Kidney capillary endothelial cell (primary cell): ENCODE data around the gene FBXW12.

ENCODE experiments used
- DNase-seq: peaks from one replicate; pipeline ENCODE4 v3.0.0-alpha.2; 2018; ENCODE audit warnings: low spot score

The FBXW12 gene

GRCh38 chr3:48423241-48423882 is 51.3 kb downstream of the FBXW12 start:
- no peak for DNase-seq

- DNase-seq = no peak
Observed at GRCh38 chr3:48423883-48424695, 52.1 kb downstream of the FBXW12 start.

DNA sequence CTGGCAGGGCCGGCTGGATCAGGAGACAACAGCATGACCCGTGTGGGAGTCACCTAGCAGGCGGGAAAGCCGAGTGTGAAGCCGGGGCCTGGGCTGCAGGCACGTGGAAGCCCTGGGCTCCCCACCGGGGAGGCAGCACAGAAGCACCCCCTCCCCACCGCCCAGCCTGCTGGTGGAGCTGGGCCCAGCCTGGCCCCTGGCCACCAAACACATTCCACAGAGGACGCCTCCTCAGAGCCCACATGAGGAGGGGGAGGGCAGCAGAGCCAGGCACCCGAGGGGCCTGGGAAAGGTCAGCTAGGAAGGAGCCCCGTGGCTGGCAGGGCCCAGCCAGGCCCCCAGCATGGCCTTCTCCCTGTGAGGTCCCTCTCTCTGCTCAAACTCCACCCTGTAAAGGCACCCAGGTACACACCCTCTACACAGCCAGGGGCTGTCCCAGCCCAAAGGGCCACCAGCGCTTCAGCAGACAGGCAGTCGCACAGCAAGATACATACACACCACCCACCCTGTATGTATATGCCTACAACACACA is 53.3 kb downstream of the FBXW12 start:
- DNase-seq = no peak

- DNase-seq = no peak
Observed at GRCh38 chr3:48426401-48426909, 54.4 kb downstream of the FBXW12 start.

DNA sequence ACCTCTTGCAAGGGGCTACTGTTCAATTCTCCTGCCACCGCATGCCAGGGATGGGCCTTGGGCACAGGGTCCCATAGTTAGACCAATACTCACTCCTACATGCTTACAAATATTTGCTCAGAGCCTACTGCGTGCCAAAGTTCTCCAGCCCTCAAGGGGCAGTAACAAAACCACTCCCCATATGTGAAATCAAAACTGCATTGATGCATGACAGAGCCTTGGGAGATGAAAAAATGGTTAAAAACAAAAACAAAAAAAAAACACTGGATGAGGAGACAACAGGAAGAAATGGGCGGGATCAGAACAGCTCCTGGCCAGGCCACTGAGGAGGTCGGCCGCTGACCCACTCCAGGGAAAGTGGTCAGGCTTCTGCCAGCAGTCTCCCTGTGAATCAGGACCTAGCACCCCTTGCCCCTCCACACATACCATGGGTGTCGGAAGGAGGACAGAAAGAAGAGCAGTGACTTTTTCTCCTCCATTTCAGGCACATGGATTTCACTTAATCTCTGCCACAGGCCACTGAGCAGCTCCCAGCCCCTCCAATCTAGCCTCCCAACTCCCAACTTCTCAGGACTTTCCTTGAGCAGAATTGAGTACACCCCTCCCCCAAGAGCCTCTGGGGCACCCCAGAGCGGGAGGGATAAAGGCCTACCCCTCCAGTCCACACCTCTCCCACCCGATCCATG is 55.1 kb downstream of the FBXW12 start:
- no peak for DNase-seq

DNA sequence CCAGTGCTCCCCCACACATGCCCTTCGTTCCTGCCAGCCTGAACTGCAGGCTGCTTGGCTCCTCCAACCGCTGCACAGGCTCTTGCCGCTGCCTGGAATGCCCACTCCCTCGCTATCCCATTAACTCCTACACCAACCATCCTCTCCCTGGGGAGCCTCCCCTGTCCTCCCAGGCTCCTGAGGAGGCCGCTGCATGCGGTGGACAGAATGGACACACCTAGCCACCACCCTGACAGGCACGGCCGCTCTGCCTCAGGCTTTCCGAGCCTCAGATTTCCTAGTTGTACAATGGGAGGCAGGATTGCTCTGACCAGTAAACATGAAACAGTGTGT is 55.6 kb downstream of the FBXW12 start:
- no peak for DNase-seq

DNA sequence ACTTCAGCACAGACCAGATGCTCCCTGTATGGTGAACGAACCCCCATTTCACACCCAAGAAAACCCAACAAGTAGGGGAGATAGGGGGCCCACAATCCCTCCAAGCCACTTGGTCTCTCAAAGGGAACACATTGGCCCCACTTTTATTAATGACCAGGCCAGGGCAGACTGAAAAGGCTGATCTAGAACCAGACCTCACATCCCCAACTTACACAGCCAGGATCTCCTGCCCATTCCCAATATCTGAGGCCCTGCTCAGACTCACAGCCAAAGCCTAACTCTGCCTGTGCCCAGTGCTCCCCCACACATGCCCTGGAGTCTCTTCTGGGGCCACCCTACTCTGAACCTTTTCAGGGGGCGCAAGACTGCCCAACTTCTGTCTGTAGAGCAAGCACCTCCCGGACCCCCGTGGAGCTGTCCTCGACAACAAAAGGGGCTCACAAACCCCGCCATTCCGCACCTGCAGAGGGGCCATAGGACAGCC is 56.1 kb downstream of the FBXW12 start:
- DNase-seq = no peak

GRCh38 chr3:48428572-48429316 is 56.7 kb downstream of the FBXW12 start:
- no peak for DNase-seq

DNA sequence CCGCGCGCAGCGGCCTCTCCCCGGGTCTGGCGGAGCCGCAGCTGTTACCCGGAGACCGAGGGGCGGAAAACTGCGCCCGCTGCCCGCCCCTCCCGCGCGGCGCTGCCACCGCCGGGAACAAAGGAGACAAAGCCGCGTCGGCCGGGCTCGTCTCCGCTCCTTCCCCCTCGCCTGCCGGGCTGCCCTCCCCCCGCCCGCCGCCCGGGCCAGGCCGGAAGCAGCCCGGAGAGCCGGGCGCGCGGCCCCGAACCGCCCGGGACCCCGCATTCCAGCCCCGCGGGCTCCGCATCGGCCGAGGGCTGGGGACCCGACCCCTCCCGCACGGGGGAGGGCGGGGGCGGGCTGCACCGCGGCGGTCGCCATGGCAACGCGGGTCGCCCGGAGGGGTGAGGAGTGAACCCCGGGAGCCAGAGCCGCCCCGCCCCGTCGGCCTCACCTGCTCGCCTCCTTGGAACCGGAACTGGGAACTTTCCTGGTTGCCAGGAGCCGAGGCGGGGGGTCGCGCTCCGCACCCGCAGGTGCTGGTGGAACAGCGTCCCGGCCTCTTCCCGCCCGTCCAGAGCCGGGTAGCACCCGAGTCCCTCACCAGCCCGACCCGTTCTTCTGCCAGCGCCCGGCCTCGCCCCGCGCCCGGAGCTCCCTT is 57.4 kb downstream of the FBXW12 start:
- peak; percentile 28 for DNase-seq

- no peak for DNase-seq
Observed at GRCh38 chr3:48429960-48430707, 58.1 kb downstream of the FBXW12 start, which contains the start of gene PLXNB1. Gene PLXNB1 (minus strand): TSS chr3:48430086. CDS start chr3:48424611, 5,475 bp downstream.

DNA sequence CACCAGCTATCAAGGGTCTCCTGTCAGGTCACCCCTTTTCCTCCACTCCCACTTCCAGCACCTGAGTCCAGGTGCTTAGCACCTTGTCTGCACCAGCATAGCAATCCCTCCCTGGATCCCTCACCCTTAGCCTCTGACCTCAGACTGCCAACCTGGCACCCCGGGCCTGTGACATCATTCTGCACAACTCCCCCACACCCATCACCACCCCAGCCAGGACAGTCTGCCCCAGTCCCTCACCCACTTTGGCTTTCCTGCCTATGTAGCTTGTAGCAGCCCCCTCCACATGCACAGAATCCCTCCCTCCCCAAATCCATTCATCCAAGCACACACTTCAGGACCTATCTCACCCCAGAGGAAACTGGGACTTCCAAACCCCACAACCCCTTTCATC is 58.7 kb downstream of the FBXW12 start:
- no peak for DNase-seq

- no peak for DNase-seq
Observed at GRCh38 chr3:48431224-48432029, 59.4 kb downstream of the FBXW12 start.

GRCh38 chr3:48432411-48433371 is 60.7 kb downstream of the FBXW12 start:
- DNase-seq = no peak

DNA sequence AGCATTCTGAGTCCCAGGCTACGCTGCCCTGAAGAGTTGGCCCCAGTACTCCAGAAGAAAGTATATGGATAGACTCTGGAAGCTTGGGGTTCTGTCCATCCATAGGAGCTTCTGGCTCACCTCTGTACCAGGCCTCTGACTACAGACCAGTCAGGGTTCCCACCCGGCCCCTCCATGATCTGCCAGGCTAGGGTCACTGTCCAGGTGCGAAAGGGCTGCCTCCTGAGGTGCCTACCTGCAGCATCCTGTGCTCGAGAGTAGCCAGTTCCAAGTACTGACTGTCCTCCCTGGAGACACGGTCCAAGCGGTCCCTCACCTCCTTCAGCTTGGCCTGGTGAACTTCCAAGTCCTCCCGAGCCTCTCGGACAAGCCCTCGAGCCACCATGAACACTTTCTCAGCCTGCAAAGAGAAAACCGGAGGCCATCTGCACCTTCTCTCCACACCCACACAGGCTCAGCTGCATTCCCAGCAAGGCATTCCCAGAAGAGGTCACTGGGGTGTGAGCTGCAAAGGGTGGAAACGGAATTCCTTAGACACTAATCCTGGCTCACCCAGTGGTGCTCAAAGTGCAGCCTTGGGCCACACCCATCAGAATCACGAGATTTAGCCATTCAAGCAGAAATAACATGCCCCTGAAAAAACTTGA is 61.6 kb downstream of the FBXW12 start:
- DNase-seq = no peak

DNA sequence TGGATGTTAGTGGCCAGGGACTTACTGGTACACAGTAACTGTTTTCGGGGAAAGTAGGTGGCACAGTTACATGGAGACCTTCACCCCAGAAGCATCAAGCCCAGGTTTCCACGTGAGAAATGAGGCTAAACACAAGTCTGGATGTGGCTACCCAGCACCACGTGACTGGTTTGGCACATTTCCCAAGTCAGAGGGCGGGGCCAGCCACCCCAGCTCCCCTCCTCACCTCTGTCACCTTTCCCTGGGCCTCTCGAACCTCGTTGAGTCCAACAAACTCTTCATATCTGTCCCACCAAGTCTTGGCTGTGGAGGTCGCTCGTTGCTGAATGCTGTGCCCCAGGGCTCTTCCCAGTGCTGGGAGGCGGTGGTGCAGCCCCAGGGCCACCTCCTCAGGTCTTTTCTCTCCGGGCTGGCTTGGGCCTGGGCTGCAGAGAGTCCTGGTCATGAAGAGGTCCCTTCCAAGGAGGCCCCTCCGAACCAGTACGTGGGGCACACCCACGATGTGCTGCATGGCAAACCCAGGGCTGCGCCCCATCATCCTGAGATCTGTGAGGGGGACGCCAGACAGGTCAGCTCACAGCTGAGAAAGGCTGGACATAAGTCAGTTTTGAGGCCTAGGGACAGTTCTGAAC is 62.7 kb downstream of the FBXW12 start:
- DNase-seq = no peak

- DNase-seq = no peak
Observed at GRCh38 chr3:48435223-48435595, 63.2 kb downstream of the FBXW12 start.

DNA sequence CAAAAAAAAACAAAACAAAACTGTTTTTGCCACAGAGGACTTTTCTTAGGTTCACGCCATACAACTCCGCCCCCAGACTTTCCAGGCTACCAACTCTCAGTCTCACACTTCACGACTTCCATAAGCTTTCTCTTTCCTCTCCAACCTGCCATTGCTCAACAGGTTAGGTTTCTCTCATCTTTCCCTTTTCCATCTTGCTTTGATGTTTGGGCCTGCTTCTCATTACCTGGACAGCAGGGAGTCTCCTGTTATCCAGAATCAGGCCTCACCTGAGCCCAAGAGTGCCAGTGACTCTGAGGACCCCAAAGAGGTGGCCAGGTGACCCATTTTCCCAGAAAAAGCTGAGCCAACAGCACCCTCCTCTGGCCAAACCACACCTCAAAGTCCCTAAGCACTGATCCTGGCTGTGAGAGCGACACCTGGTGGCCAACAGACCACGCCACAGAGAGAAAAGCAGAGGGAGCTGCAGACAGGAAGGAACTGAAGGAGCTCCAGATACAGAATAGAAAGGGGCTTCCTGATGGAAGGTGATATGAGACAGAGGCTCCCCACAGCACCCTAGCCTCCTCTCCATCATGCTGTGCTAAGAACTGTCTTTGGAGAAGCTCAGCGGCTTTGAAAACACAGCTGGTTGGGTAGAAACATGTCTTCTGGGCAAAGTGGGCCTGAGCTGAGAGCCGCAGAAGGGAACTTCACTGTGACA is 63.9 kb downstream of the FBXW12 start:
- peak; percentile 80 for DNase-seq
